Peyer's patch (tissue), 4 donors: Measurements from ENCODE around the gene RPL13A. TPM values are rescaled to one million over a fixed set of nuclear protein-coding genes. Genes with fewer than 3 reads are reported as not detected.

Source experiments
- DNase-seq, 3 donors: peaks; one replicate each; pipeline ENCODE4 v3.0.0-alpha.2; 2017 to 2019
- H3K27ac ChIP-seq, 4 donors: fragments of 200-600 bp; sonication (generic); one replicate each; pipeline ENCODE4 v1.5.1; 2016 to 2019
- H3K27me3 ChIP-seq, 2 donors: fragments of 200-600 bp; sonication (generic); one replicate each; pipeline ENCODE4 v1.5.1; 2019
- H3K36me3 ChIP-seq, 3 donors: fragments of 200-600 bp; sonication (generic); one replicate each; pipeline ENCODE4 v1.5.1; 2016 to 2019
- H3K4me1 ChIP-seq, 4 donors: fragments of 200-600 bp; sonication (generic); one replicate each; pipeline ENCODE4 v1.5.1; 2016 to 2019
- H3K4me3 ChIP-seq, 4 donors: fragments of 200-600 bp; sonication (generic); 1 replicate in 3 of 4; 2 replicates in 1 of 4; pipeline ENCODE4 v1.5.1; 2016 to 2019; ENCODE audit warnings: mild to moderate bottlenecking in 1 of 4
- H3K9me3 ChIP-seq, 4 donors: fragments of 200-600 bp; sonication (generic); one replicate each; pipeline ENCODE4 v1.5.1; 2016 to 2019; ENCODE audit warnings: mild to moderate bottlenecking in 1 of 4
- POLR2A ChIP-seq, 2 donors: fragments of 450-650 bp; IDR thresholded peaks; one replicate each; pipeline ENCODE4 v1.5.1; 2017; ENCODE audit warnings: antibody characterized with exemption in 2 of 2, mild to moderate bottlenecking in 2 of 2, moderate library complexity in 2 of 2
- total RNA-seq, 4 donors: library from RNA; depleted of rRNA; stranded (reverse); fragments of >200 nt; gene quantifications; one replicate each; pipeline ENCODE4 v1.1.0, GENCODE V29; 2016
- TF ChIP-seq, protein P1 (sequence below), 6 experiments: fragments of 450-650 bp in 4 of 6; fragments of 200-600 bp in 2 of 6; sonication (generic) in 1 of 6; IDR thresholded peaks; one replicate each; pipeline ENCODE4 v1.5.1; 2017 to 2019; ENCODE audit warnings: antibody characterized with exemption in 6 of 6, mild to moderate bottlenecking in 3 of 6, moderate library complexity in 1 of 6

The RPL13A gene
- total RNA-seq, 4 donors from 2014 or later = 1,523 to 3,539 (median 1,798) TPM

DNA sequence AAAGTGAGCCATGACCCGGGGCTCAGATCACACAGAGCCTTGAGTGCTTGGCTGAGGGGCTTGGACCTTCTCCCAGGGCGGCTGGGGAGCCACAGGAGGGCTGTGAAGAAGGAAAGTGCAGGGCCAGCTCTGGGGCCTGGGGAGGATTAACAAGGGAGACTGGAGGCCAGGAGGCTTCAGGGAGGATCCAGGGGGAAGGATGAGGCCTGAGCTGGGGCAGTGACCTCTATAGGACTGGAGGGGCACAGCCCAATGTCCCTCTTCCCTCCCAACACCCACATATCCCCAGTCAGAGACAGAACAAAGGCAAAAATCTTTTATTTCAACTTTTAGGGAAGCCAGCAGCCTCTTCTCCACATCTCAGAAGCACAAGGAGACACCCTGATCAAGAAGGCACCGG, 41.4 kb upstream of the RPL13A start:
- H3K9me3 ChIP-seq = no peaks in the 10 kb centered on the region
- peaks cover 0 to 21% (median 0%) of the 10 kb centered on the region in 3 donors for H3K36me3 ChIP-seq
- DNase-seq = no peak
- no peak overlapping the region for H3K4me3 ChIP-seq
- peaks cover 0 to 15% of the 10 kb centered on the region in 2 donors for H3K27me3 ChIP-seq
- TF ChIP-seq, protein P1, sequence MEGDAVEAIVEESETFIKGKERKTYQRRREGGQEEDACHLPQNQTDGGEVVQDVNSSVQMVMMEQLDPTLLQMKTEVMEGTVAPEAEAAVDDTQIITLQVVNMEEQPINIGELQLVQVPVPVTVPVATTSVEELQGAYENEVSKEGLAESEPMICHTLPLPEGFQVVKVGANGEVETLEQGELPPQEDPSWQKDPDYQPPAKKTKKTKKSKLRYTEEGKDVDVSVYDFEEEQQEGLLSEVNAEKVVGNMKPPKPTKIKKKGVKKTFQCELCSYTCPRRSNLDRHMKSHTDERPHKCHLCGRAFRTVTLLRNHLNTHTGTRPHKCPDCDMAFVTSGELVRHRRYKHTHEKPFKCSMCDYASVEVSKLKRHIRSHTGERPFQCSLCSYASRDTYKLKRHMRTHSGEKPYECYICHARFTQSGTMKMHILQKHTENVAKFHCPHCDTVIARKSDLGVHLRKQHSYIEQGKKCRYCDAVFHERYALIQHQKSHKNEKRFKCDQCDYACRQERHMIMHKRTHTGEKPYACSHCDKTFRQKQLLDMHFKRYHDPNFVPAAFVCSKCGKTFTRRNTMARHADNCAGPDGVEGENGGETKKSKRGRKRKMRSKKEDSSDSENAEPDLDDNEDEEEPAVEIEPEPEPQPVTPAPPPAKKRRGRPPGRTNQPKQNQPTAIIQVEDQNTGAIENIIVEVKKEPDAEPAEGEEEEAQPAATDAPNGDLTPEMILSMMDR (IDR thresholded peaks at IDR 0.05) = no peak
- no peak for TF ChIP-seq POLR2A (IDR thresholded peaks at IDR 0.05)
- H3K4me1 ChIP-seq = peaks cover 0 to 21% (median 3%) of the 10 kb centered on the region in 4 donors
- H3K27ac ChIP-seq = no peak overlapping the region

DNA sequence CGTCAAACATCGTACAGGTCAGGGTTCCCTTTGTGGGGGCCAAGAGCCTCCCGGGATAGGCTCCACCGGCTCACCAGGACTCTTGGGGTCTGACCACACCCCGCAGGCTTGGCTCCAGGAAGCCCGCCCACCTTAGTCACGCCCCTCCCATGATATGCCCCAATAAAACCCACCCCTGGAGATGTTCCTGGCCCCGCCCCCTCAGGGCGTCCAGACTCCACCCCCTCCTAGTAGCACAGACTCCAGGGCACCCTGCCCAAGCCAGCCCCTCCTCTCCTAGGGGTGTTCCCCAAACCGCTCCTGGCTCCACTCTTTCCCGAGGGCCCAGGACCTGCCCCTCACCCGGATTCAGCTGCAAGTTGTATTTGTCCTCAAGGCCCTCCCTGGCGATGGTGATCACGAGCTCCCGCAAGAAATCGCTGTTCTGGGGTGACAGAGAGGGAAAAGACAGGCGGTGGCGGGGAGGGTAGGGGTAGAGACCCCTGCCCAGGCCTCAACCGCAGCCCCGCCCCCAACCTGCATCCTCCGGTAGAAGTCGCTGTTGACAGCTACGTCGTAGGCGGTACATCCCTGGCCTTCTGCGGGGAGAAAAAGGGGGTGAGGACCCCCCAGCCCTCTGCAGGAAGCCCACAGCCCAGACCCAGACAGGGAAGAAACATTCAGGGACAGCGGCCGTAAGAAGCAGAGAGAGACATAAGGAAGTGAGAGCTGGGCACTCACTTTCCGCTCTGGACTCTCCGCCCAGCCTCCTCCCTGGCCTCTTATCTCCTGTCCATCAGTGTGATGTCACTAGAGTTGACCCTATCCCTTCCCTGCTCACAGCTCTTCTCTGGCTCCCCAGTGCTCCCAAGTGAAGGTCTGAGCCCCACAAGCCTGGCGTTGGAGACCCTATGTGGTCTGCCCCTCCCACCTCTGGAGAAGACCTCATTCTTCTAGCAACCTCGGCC, 39.6 kb upstream of the RPL13A start:
- DNase-seq = no peak
- no peak for TF ChIP-seq POLR2A (IDR thresholded peaks at IDR 0.05)
- TF ChIP-seq, protein P1 (IDR thresholded peaks at IDR 0.05) = no peak
- H3K27ac ChIP-seq = no peak overlapping the region
- no peaks in the 10 kb centered on the region for H3K27me3 ChIP-seq
- H3K4me3 ChIP-seq = no peak overlapping the region
- peaks cover 0 to 14% (median 3%) of the 10 kb centered on the region in 4 donors for H3K4me1 ChIP-seq
- no peaks in the 10 kb centered on the region for H3K9me3 ChIP-seq
- peaks cover 0 to 21% (median 0%) of the 10 kb centered on the region in 3 donors for H3K36me3 ChIP-seq

- Histone ChIP-seq H3K27ac (no peak overlapping the region), H3K27me3 (no peaks in the 10 kb centered on the region), H3K9me3 (no peaks in the 10 kb centered on the region), H3K4me1 (peaks cover 0 to 10% (median 3%) of the 10 kb centered on the region in 4 donors), H3K4me3 (no peak overlapping the region), H3K36me3 (peaks cover 0 to 21% (median 0%) of the 10 kb centered on the region in 3 donors)
- DNase-seq = no peak
- TF ChIP-seq, protein P1 (IDR thresholded peaks at IDR 0.05) = no peak
- no peak for TF ChIP-seq POLR2A (IDR thresholded peaks at IDR 0.05)
Measured at GRCh38 chr19:49448432-49448786, 39.0 kb upstream of the RPL13A start.

DNA sequence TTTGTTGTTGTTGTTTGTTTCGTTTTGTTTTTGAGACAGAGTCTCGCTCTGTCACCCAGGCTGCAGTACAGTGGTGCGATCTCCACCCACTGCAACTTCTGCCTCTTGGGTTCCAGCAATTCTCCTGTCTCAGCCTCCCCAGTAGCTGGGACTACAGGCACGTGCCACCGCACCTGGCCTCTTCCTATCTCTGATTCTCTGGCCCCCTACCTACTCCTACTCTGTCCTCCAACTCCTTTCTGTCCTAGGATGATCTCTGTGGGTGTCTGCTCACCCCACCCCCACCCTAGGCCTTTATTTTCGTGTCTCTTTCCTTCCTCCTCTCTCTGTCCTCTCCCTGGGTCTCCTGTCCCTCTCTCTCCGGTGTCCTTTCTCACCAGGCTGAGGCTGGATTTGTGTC, 37.0 kb upstream of the RPL13A start:
- Histone ChIP-seq H3K36me3 (peaks cover 0 to 21% (median 0%) of the 10 kb centered on the region in 3 donors), H3K27me3 (no peaks in the 10 kb centered on the region), H3K4me1 (peaks cover 3 to 21% (median 13%) of the 10 kb centered on the region in 4 donors), H3K27ac (peak overlapping the region in 1 of 4 donors; percentile 25), H3K4me3 (peak overlapping the region in 1 of 4 donors; percentile 98), H3K9me3 (no peaks in the 10 kb centered on the region)
- TF ChIP-seq POLR2A (IDR thresholded peaks at IDR 0.05) = no peak
- TF ChIP-seq, protein P1 (IDR thresholded peaks at IDR 0.05) = no peak
- DNase-seq = no peak

DNA sequence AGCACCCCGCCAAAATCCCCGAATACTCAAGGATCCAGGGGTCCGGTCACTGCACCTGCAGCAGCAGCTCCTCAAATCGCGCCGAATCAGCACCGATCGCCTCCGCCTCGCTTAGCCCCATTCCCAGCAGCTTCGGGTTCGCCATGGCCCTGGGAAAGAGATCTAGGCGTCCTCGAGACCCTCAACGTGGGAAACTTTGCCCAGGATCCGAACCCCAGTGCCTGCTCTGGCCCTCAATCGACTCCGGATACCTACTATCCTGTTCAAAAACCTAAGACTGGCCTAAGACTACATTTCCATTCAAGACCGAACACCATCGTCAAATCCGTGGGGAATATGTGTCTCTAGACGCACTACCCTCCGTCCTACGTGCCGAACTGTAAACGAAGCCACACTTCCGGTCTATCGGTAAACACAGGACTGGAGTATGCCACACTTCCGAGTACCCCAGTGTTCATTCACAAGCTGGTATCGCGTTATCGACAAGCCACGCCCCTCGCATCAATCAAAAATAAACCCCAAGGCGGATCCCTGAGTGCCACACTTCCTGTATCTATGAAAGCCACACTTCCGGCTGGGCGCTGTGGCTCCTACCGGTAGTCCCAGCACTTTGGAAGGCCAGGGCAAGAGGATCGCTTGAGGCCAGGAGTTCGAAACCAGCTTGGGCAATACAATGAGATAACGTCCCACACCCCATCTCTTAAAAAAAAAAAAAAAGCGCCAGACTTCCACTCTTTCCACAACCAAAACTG, 35.8 kb upstream of the RPL13A start, which contains the start of gene PIH1D1:
TSS of gene PIH1D1 (minus strand) at position 385 of the 752 bp plus-strand sequence. CDS start at position 145, 240 bp downstream.
- Histone ChIP-seq H3K9me3 (no peaks in the 10 kb centered on the region), H3K36me3 (peaks cover 0 to 18% (median 0%) of the 10 kb centered on the region in 3 donors), H3K4me1 (peaks cover 3 to 21% (median 13%) of the 10 kb centered on the region in 4 donors), H3K27ac (peak within 1 kb of the TSS; percentile 95 to 99 (median 98)), H3K4me3 (peak within 1 kb of the TSS; percentile 72 to 98 (median 81)), H3K27me3 (no peaks in the 10 kb centered on the region)
- DNase-seq = peak; percentile 94 to 99 (median 99)
- TF ChIP-seq, protein P1 (IDR thresholded peaks at IDR 0.05) = peak in 3 of 6 experiments; percentile 33 to 42 (median 36)
- peak; percentile 41 to 48 for TF ChIP-seq POLR2A (IDR thresholded peaks at IDR 0.05)
